Sigmoid colon (tissue), 4 donors: ENCODE measurements around the gene MORC2.

Experiments used
- CTCF ChIP-seq, 4 experiments: fragments of 450-650 bp in 3 of 4; fragments of 200-600 bp in 1 of 4; IDR thresholded peaks; one replicate each; pipeline ENCODE4 v1.5.1; 2016 to 2019; ENCODE audit warnings: antibody characterized with exemption in 4 of 4, mild to moderate bottlenecking in 3 of 4, moderate library complexity in 2 of 4
- EP300 ChIP-seq, 4 donors: sonication (generic); formaldehyde crosslinking; IDR thresholded peaks; one replicate each; pipeline ENCODE4 v1.6.1; 2017; ENCODE audit warnings: antibody characterized with exemption in 4 of 4
- POLR2AphosphoS5 ChIP-seq, 4 donors: sonication (generic); formaldehyde crosslinking; IDR thresholded peaks; one replicate each; pipeline ENCODE4 v1.6.1; 2017; ENCODE audit warnings: antibody characterized with exemption in 4 of 4

GRCh38 chr22:30906411-30906810 lies 62.2 kb downstream of the MORC2 start:
- TF ChIP-seq POLR2AphosphoS5 (IDR thresholded peaks at IDR 0.05) (no peak), CTCF (IDR thresholded peaks at IDR 0.05) (no peak), EP300 (IDR thresholded peaks at IDR 0.05) (no peak)
